ENCODE results near the gene CUL3.

Gene CUL3

DNA sequence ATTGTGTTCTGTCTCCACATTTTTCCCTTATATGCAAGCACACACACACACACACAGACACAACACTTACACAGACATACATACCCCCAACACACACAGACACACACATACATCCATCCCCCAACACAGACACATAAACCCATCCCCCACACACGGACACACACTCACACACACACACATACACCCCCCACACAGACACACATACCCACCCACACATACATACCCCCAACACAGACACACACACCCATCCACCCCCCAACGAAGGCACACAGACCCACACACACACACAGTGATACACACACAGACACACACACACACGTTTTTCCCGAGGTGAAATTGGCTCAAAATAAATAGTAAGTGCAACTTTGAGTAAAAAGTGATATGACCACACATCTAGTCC is 41.6 kb upstream of the CUL3 start:
- no peak for TF ChIP-seq OSR1 (CRISPR knock-in tag; IDR thresholded peaks at IDR 0.05)
- no peak for ATAC-seq

- no peak for TF ChIP-seq CSDC2 (CRISPR knock-in tag; IDR thresholded peaks at IDR 0.05)
- TF ChIP-seq, protein P1, sequence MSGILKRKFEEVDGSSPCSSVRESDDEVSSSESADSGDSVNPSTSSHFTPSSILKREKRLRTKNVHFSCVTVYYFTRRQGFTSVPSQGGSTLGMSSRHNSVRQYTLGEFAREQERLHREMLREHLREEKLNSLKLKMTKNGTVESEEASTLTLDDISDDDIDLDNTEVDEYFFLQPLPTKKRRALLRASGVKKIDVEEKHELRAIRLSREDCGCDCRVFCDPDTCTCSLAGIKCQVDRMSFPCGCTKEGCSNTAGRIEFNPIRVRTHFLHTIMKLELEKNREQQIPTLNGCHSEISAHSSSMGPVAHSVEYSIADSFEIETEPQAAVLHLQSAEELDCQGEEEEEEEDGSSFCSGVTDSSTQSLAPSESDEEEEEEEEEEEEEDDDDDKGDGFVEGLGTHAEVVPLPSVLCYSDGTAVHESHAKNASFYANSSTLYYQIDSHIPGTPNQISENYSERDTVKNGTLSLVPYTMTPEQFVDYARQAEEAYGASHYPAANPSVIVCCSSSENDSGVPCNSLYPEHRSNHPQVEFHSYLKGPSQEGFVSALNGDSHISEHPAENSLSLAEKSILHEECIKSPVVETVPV (CRISPR knock-in tag; IDR thresholded peaks at IDR 0.05): no peak
- no peak for ATAC-seq
Observed at GRCh38 chr2:224613543-224614286, 28.6 kb upstream of the CUL3 start.

DNA sequence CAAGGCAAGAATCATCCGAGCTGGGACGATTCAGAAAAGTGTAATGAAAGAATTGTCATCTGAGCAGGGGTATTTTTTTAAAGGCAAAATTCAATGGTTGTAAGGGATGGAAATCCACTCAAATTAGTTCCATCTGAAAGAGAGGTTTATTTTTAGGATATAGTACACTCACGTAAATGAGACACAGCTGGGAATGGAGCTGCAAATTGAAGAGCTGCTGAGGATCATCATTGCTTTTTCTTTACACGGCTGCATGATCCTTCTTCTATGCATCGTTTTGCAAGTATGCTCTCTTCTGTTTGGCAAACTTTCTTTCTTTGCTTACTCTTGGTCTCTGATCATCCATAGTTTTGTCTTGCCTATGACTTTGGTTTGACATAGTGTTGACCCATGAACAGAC is 27.4 kb upstream of the CUL3 start:
- ATAC-seq: no peak
- TF ChIP-seq BACH2 (CRISPR knock-in tag; IDR thresholded peaks at IDR 0.05; ENCODE audit: borderline replicate concordance) (no peak), ZFP3 (CRISPR knock-in tag; IDR thresholded peaks at IDR 0.05) (no peak), CSDC2 (CRISPR knock-in tag; IDR thresholded peaks at IDR 0.05) (no peak), SNAI2 (CRISPR knock-in tag; IDR thresholded peaks at IDR 0.05) (no peak), PATZ1 (CRISPR knock-in tag; IDR thresholded peaks at IDR 0.05; ENCODE audit: borderline replicate concordance) (no peak), TOX (CRISPR knock-in tag; IDR thresholded peaks at IDR 0.05; ENCODE audit: borderline replicate concordance) (no peak), ZFP30 (CRISPR knock-in tag; IDR thresholded peaks at IDR 0.05) (no peak), RARB (CRISPR knock-in tag; IDR thresholded peaks at IDR 0.05) (no peak), CREB5 (CRISPR knock-in tag; IDR thresholded peaks at IDR 0.05; ENCODE audit: low read depth) (no peak), ZC3H10 (CRISPR knock-in tag; IDR thresholded peaks at IDR 0.05) (no peak), PPARA (CRISPR knock-in tag; IDR thresholded peaks at IDR 0.05; ENCODE audit: borderline replicate concordance) (no peak)

DNA sequence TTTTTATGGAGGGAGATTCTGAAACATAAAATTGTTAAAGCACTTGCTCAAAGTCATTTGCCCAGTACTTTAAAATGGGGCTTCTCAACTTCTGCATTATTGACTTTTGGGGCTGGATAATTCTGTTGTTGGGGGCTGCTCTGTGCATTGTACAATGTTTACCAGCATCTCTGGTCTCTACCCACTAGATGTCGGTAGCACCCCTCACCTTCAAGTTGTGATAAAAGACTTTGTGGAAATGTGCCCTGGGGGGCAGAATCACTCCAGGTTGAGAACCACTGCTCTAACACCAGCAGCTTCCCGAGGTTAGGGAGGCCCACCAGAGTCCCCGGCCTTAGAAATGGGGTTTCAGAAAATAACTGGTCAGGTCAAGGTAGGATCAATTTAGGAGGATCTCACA is 26.8 kb upstream of the CUL3 start:
- TF ChIP-seq OSR1 (CRISPR knock-in tag; IDR thresholded peaks at IDR 0.05): no peak
- no peak for TF ChIP-seq TOX (CRISPR knock-in tag; IDR thresholded peaks at IDR 0.05; ENCODE audit: borderline replicate concordance)
- TF ChIP-seq ZNF70 (CRISPR knock-in tag; IDR thresholded peaks at IDR 0.05): no peak
- no peak for TF ChIP-seq BACH2 (CRISPR knock-in tag; IDR thresholded peaks at IDR 0.05; ENCODE audit: borderline replicate concordance)
- no peak for TF ChIP-seq ISL1 (CRISPR knock-in tag; IDR thresholded peaks at IDR 0.05)
- no peak for TF ChIP-seq ZFP3 (CRISPR knock-in tag; IDR thresholded peaks at IDR 0.05)
- TF ChIP-seq TSHZ2 (CRISPR knock-in tag; IDR thresholded peaks at IDR 0.05): no peak
- TF ChIP-seq TCF4 (CRISPR knock-in tag; IDR thresholded peaks at IDR 0.05; ENCODE audit: borderline replicate concordance): no peak
- TF ChIP-seq, protein P1 (CRISPR knock-in tag; IDR thresholded peaks at IDR 0.05): no peak
- TF ChIP-seq CSDC2 (CRISPR knock-in tag; IDR thresholded peaks at IDR 0.05): no peak
- no peak for TF ChIP-seq ARNTL (CRISPR knock-in tag; IDR thresholded peaks at IDR 0.05; ENCODE audit: borderline replicate concordance, low read depth)
- no peak for TF ChIP-seq CREB5 (CRISPR knock-in tag; IDR thresholded peaks at IDR 0.05; ENCODE audit: low read depth)
- no peak for TF ChIP-seq PATZ1 (CRISPR knock-in tag; IDR thresholded peaks at IDR 0.05; ENCODE audit: borderline replicate concordance)
- TF ChIP-seq ZNF565 (CRISPR knock-in tag; conservative IDR thresholded peaks at IDR 0.05; ENCODE audit: low read depth): no peak
- ATAC-seq: no peak

All from SK-N-SH treated with all-trans-retinoic acid at 6 μM for 48 hours (cell line).